Trophoblast cell (in vitro differentiated cells and primary cell): ENCODE measurements around the gene NECTIN2.

Experiments
- DNase-seq, 2 donors: peaks; one replicate each; pipeline ENCODE4 v3.0.0-alpha.2; 2016
- H2AFZ ChIP-seq: 2 replicates; pipeline ENCODE4 v1.6.1; 2013; ENCODE audit warnings: low read length, moderate library complexity, mild to moderate bottlenecking; ENCODE audit not compliant: insufficient read depth, poor library complexity
- H2AK5ac ChIP-seq: 2 replicates; pipeline ENCODE4 v1.6.1; 2013; ENCODE audit warnings: mild to moderate bottlenecking, low read length
- H2BK120ac ChIP-seq: 2 replicates; pipeline ENCODE4 v1.6.1; 2013; ENCODE audit warnings: low read length, mild to moderate bottlenecking, moderate library complexity; ENCODE audit not compliant: insufficient read depth, poor library complexity
- H2BK12ac ChIP-seq: 2 replicates; pipeline ENCODE4 v1.6.1; 2013; ENCODE audit warnings: mild to moderate bottlenecking, low read length, moderate library complexity
- H2BK5ac ChIP-seq: 2 replicates; pipeline ENCODE4 v1.6.1; 2013; ENCODE audit warnings: low read length, low read depth, moderate library complexity, mild to moderate bottlenecking; ENCODE audit not compliant: poor library complexity
- H3K14ac ChIP-seq: 2 replicates; pipeline ENCODE4 v1.6.1; 2013; ENCODE audit warnings: mild to moderate bottlenecking, low read length
- H3K18ac ChIP-seq: 2 replicates; pipeline ENCODE4 v1.6.1; 2013; ENCODE audit warnings: mild to moderate bottlenecking, low read length
- H3K23ac ChIP-seq: 2 replicates; pipeline ENCODE4 v1.6.1; 2013; ENCODE audit warnings: low read length
- H3K27ac ChIP-seq: 2 replicates; pipeline ENCODE4 v1.5.1; 2013; ENCODE audit warnings: low read depth, mild to moderate bottlenecking, inconsistent platforms, low read length, moderate library complexity
- H3K27me3 ChIP-seq: 2 replicates; pipeline ENCODE4 v1.6.1; 2013; ENCODE audit warnings: inconsistent platforms, mild to moderate bottlenecking, low read length, moderate library complexity; ENCODE audit not compliant: insufficient read depth
- H3K36me3 ChIP-seq, 2 experiments: 1 replicate in 1 of 2; 2 replicates in 1 of 2; pipeline ENCODE4 v1.6.1; 2013; ENCODE audit warnings: low read length in 2 of 2, mild to moderate bottlenecking in 2 of 2, moderate library complexity in 1 of 2; ENCODE audit not compliant: insufficient read depth in 2 of 2, control insufficient read depth in 1 of 2
- H3K4ac ChIP-seq: 2 replicates; pipeline ENCODE4 v1.6.1; 2013; ENCODE audit warnings: low read depth, mild to moderate bottlenecking, low read length, moderate library complexity
- H3K4me1 ChIP-seq, 2 experiments: 1 replicate in 1 of 2; 2 replicates in 1 of 2; pipeline ENCODE4 v1.6.1; 2013; ENCODE audit warnings: low read length in 2 of 2, mild to moderate bottlenecking in 2 of 2, moderate library complexity in 1 of 2; ENCODE audit not compliant: insufficient read depth in 2 of 2, control insufficient read depth in 1 of 2
- H3K4me2 ChIP-seq: 2 replicates; pipeline ENCODE4 v1.6.1; 2013; ENCODE audit warnings: inconsistent platforms, mild to moderate bottlenecking, low read length, moderate library complexity
- H3K4me3 ChIP-seq: 2 replicates; pipeline ENCODE4 v1.5.1; 2013; ENCODE audit warnings: mild to moderate bottlenecking, low read depth, low read length, inconsistent platforms
- H3K79me1 ChIP-seq: one replicate; pipeline ENCODE4 v1.6.1; 2013; ENCODE audit warnings: low read length
- H3K79me2 ChIP-seq: 2 replicates; pipeline ENCODE4 v1.6.1; 2013; ENCODE audit warnings: low read length, mild to moderate bottlenecking; ENCODE audit not compliant: control insufficient read depth, insufficient read depth, poor library complexity
- H3K9ac ChIP-seq: 2 replicates; pipeline ENCODE4 v1.6.1; 2013; ENCODE audit warnings: mild to moderate bottlenecking, low read length
- H3K9me3 ChIP-seq: 2 replicates; pipeline ENCODE4 v1.6.1; 2013; ENCODE audit warnings: low read depth, mild to moderate bottlenecking, control low read depth, inconsistent platforms, low read length; ENCODE audit not compliant: insufficient read depth
- H4K12ac ChIP-seq: 2 replicates; pipeline ENCODE4 v1.6.1; 2013; ENCODE audit warnings: low read depth, mild to moderate bottlenecking, low read length, moderate library complexity
- H4K8ac ChIP-seq: 2 replicates; pipeline ENCODE4 v1.6.1; 2013; ENCODE audit warnings: low read depth, mild to moderate bottlenecking, low read length, moderate library complexity
- H4K91ac ChIP-seq: one replicate; pipeline ENCODE4 v1.6.1; 2013; ENCODE audit warnings: low read depth, mild to moderate bottlenecking, low read length, moderate library complexity
- WGBS: extraction: QIAGEN DNeasy Blood & Tissue Kit; methylation state at CpG from one replicate; pipeline ENCODE4 v1.1.7; 2013; ENCODE audit warnings: missing lambda C conversion rate; ENCODE audit not compliant: insufficient read length, insufficient coverage; ENCODE audit errors: extremely low coverage; 5-methylcytosine and 5-hydroxymethylcytosine counted together

The NECTIN2 gene

GRCh38 chr19:44927746-44928145 lies 81.6 kb downstream of the NECTIN2 start:
- H3K4me2 ChIP-seq, result no peak overlapping the region
- peaks cover 4% of the 10 kb centered on the region for H3K79me1 ChIP-seq
- H2BK12ac ChIP-seq, result no peak overlapping the region
- no peak overlapping the region for H2BK120ac ChIP-seq
- no peak overlapping the region for H3K9ac ChIP-seq
- H2BK5ac ChIP-seq, result no peak overlapping the region
- H3K27ac ChIP-seq, result no peak overlapping the region
- DNase-seq, result no peak
- no peak overlapping the region for H4K8ac ChIP-seq
- peak overlapping the region; percentile 8 for H4K91ac ChIP-seq
- H3K14ac ChIP-seq, result no peak overlapping the region
- no peaks in the 10 kb centered on the region for H3K27me3 ChIP-seq
- no peaks in the 10 kb centered on the region for H3K79me2 ChIP-seq
- H3K18ac ChIP-seq, result no peak overlapping the region
- no peaks in the 10 kb centered on the region for H3K36me3 ChIP-seq
- H3K4me3 ChIP-seq, result no peak overlapping the region
- H4K12ac ChIP-seq, result no peak overlapping the region
- no peaks in the 10 kb centered on the region for H3K4me1 ChIP-seq
- no peak overlapping the region for H2AFZ ChIP-seq
- no peak overlapping the region for H3K4ac ChIP-seq
- H3K9me3 ChIP-seq, result no peaks in the 10 kb centered on the region
- no peak overlapping the region for H3K23ac ChIP-seq
- WGBS, result no CpG with 5 or more reads among the region's 5 CpGs
- no peak overlapping the region for H2AK5ac ChIP-seq

GRCh38 chr19:44930088-44930487 lies 84.0 kb downstream of the NECTIN2 start:
- no peak overlapping the region for H3K23ac ChIP-seq
- no CpG with 5 or more reads among the region's 7 CpGs for WGBS
- no peak overlapping the region for H4K12ac ChIP-seq
- peaks cover 4% of the 10 kb centered on the region for H3K79me1 ChIP-seq
- no peaks in the 10 kb centered on the region for H3K36me3 ChIP-seq
- H3K4me1 ChIP-seq, result no peaks in the 10 kb centered on the region
- no peak overlapping the region for H2AK5ac ChIP-seq
- no peaks in the 10 kb centered on the region for H3K27me3 ChIP-seq
- no peak overlapping the region for H3K9ac ChIP-seq
- H4K8ac ChIP-seq, result no peak overlapping the region
- no peaks in the 10 kb centered on the region for H3K9me3 ChIP-seq
- H3K18ac ChIP-seq, result no peak overlapping the region
- no peak overlapping the region for H2AFZ ChIP-seq
- no peaks in the 10 kb centered on the region for H3K79me2 ChIP-seq
- no peak overlapping the region for H2BK12ac ChIP-seq
- H3K4ac ChIP-seq, result no peak overlapping the region
- H3K4me3 ChIP-seq, result no peak overlapping the region
- DNase-seq, result no peak
- H4K91ac ChIP-seq, result no peak overlapping the region
- no peak overlapping the region for H3K4me2 ChIP-seq
- H2BK5ac ChIP-seq, result no peak overlapping the region
- no peak overlapping the region for H3K14ac ChIP-seq
- H2BK120ac ChIP-seq, result no peak overlapping the region
- no peak overlapping the region for H3K27ac ChIP-seq

GRCh38 chr19:44931541-44931940 lies 85.4 kb downstream of the NECTIN2 start:
- Histone ChIP-seq H2AK5ac (no peak overlapping the region), H3K36me3 (no peaks in the 10 kb centered on the region), H3K4me2 (no peak overlapping the region), H2BK120ac (no peak overlapping the region), H3K4me3 (no peak overlapping the region), H3K9ac (no peak overlapping the region), H3K79me1 (peaks cover 4% of the 10 kb centered on the region), H3K18ac (no peak overlapping the region), H4K12ac (no peak overlapping the region), H3K14ac (no peak overlapping the region), H3K4me1 (no peaks in the 10 kb centered on the region), H3K4ac (no peak overlapping the region), H4K91ac (no peak overlapping the region), H2BK12ac (no peak overlapping the region), H3K79me2 (no peaks in the 10 kb centered on the region), H3K23ac (no peak overlapping the region), H4K8ac (no peak overlapping the region), H2AFZ (no peak overlapping the region), H3K27ac (no peak overlapping the region), H3K27me3 (no peaks in the 10 kb centered on the region), H3K9me3 (no peaks in the 10 kb centered on the region), H2BK5ac (no peak overlapping the region)
- DNase-seq, result no peak
- no CpG with 5 or more reads among the region's 4 CpGs for WGBS
